DOHH2 (cell line): ENCODE data around the gene ACSF3.

Experiments used
- H3F3A ChIP-seq: fragments of 200-600 bp; sonication (generic), shearing (Covaris generic); 2 replicates; pipeline ENCODE4 v1.6.0; 2016; ENCODE audit warnings: antibody characterized with exemption, mild to moderate bottlenecking; ENCODE audit not compliant: control insufficient read depth, insufficient read depth
- H3K27ac ChIP-seq: fragments of 200-600 bp; sonication (generic); 2 replicates; pipeline ENCODE4 v1.5.1; 2014; ENCODE audit warnings: low read depth, mild to moderate bottlenecking, low read length, moderate library complexity
- H3K27me3 ChIP-seq: fragments of 200-600 bp; sonication (generic); 2 replicates; pipeline ENCODE4 v1.6.1; 2014; ENCODE audit warnings: mild to moderate bottlenecking, low read length, mixed read lengths; ENCODE audit not compliant: control insufficient read depth
- H3K36me3 ChIP-seq: fragments of 200-600 bp; sonication (generic); 2 replicates; pipeline ENCODE4 v1.6.1; 2014; ENCODE audit warnings: mild to moderate bottlenecking, low read length, moderate library complexity, mixed read lengths; ENCODE audit not compliant: control insufficient read depth
- H3K4me1 ChIP-seq: fragments of 200-600 bp; sonication (generic); 2 replicates; pipeline ENCODE4 v1.6.1; 2014; ENCODE audit warnings: mild to moderate bottlenecking, low read length, mixed read lengths; ENCODE audit not compliant: control insufficient read depth
- H3K4me2 ChIP-seq: fragments of 200-600 bp; sonication (generic); 2 replicates; pipeline ENCODE4 v1.6.0; 2014; ENCODE audit warnings: mild to moderate bottlenecking, low read length, moderate library complexity
- H3K4me3 ChIP-seq: fragments of 200-600 bp; sonication (generic); 2 replicates; pipeline ENCODE4 v1.5.1; 2014; ENCODE audit warnings: mild to moderate bottlenecking, low read length, mixed read lengths
- H3K79me2 ChIP-seq: fragments of 200-600 bp; sonication (generic); 2 replicates; pipeline ENCODE4 v1.6.1; 2014; ENCODE audit warnings: mild to moderate bottlenecking, low read length, mixed read lengths; ENCODE audit not compliant: control insufficient read depth
- H3K9me2 ChIP-seq: fragments of 200-600 bp; sonication (generic); replicated peaks from 2 replicates; pipeline ENCODE4 v1.6.1; 2014; ENCODE audit warnings: mild to moderate bottlenecking, low read length, mixed read lengths; ENCODE audit not compliant: control insufficient read depth
- H3K9me3 ChIP-seq: fragments of 200-600 bp; sonication (generic); 2 replicates; pipeline ENCODE4 v1.6.1; 2014; ENCODE audit warnings: antibody characterized with exemption, low read length, mixed read lengths; ENCODE audit not compliant: control insufficient read depth, insufficient read depth
- H4K20me1 ChIP-seq: fragments of 200-600 bp; sonication (generic); 2 replicates; pipeline ENCODE4 v1.6.0; 2014; ENCODE audit warnings: low read depth, mild to moderate bottlenecking, antibody characterized with exemption, low read length, moderate library complexity; ENCODE audit not compliant: control insufficient read depth, insufficient read depth
- EZH2phosphoT487 ChIP-seq: fragments of 200-600 bp; sonication (generic); IDR thresholded peaks from 2 replicates; pipeline ENCODE4 v1.6.1; 2017; ENCODE audit warnings: borderline replicate concordance, mild to moderate bottlenecking, antibody characterized with exemption, low read length, moderate library complexity, mixed read lengths
- TF ChIP-seq, protein P1 (sequence below): fragments of 200-600 bp; sonication (generic); IDR thresholded peaks from one replicate; pipeline ENCODE4 v1.5.1; 2014; ENCODE audit warnings: antibody characterized with exemption, mild to moderate bottlenecking, low read depth, low read length; ENCODE audit not compliant: poor library complexity, severe bottlenecking

The ACSF3 gene

DNA sequence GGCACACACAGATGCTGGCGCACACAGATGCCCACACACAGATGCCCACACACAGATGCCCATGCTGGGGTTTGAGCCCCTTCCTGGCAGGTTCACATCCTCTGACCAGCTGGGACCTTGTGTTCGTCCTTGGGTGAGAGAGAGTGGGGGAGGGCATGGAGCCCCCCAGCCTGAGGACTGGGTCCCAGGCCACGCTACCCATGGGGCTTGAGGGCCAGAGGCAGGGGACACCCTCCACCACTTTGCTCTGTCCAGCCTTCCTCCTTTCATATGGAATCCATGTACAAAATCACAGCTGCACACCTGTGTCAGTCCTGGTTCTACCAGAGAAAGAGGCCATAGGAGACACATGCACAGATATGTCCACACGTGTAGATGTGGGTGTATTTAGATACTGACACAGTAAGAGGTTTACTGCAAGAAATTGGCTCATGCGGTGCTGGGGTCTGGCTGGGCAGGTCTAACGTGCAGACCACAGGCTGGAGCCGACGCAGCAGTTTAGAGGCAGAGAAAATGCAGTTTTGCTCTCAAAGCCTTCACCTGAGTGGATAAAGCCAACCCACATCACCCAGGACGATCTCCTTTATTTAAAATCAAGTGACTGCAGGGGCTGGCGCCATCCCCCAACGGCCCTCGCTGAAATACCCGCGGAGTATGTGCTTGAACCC is 95.8 kb downstream of the ACSF3 start:
- H3K4me3 ChIP-seq = no peak overlapping the region
- no peaks in the 10 kb centered on the region for H3K36me3 ChIP-seq
- no peaks in the 10 kb centered on the region for H3K79me2 ChIP-seq
- peaks cover 4% of the 10 kb centered on the region; the same call in 1 of the 2 replicates for H3K4me1 ChIP-seq
- no peaks in the 10 kb centered on the region for H4K20me1 ChIP-seq
- no peak overlapping the region for H3K27ac ChIP-seq
- no peaks in the 10 kb centered on the region for H3K27me3 ChIP-seq
- no peaks in the 10 kb centered on the region for H3K9me3 ChIP-seq
- H3K4me2 ChIP-seq = no peak overlapping the region
- TF ChIP-seq, protein P1, sequence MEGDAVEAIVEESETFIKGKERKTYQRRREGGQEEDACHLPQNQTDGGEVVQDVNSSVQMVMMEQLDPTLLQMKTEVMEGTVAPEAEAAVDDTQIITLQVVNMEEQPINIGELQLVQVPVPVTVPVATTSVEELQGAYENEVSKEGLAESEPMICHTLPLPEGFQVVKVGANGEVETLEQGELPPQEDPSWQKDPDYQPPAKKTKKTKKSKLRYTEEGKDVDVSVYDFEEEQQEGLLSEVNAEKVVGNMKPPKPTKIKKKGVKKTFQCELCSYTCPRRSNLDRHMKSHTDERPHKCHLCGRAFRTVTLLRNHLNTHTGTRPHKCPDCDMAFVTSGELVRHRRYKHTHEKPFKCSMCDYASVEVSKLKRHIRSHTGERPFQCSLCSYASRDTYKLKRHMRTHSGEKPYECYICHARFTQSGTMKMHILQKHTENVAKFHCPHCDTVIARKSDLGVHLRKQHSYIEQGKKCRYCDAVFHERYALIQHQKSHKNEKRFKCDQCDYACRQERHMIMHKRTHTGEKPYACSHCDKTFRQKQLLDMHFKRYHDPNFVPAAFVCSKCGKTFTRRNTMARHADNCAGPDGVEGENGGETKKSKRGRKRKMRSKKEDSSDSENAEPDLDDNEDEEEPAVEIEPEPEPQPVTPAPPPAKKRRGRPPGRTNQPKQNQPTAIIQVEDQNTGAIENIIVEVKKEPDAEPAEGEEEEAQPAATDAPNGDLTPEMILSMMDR = no peak
- TF ChIP-seq EZH2phosphoT487 = no peak
- no peaks in the 10 kb centered on the region for H3K9me2 ChIP-seq
- H3F3A ChIP-seq = peaks cover 17% of the 10 kb centered on the region

DNA sequence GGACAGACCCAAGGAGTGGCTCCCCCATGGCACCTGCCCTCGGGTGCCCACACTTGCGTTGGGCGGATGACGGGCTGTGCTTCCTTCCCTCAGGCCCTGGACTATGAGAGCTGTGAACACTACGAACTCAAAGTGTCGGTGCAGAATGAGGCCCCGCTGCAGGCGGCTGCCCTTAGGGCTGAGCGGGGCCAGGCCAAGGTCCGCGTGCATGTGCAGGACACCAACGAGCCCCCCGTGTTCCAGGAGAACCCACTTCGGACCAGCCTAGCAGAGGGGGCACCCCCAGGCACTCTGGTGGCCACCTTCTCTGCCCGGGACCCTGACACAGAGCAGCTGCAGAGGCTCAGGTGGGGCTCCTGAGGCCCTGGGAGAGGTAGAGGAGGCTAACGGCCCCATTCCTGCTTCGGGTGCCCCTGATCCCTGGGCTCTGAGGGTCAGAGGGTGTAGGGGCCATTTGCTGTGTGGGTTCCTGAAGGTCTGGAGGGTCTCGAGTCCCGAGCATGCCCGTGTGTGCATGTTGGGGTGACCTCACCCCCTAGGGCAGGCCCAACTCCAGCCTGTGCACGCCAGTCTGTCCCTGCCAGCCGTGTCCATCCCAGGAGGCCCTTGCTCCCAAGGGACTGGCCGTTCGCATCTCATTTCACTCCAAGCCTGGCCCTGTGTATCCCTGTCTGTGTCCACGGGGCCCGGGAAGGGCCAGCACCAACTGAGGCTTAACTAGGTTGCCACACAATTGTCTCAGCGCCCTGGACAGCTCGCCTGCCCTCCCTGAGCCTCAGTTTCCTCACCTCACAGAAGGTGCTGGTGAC is 96.7 kb downstream of the ACSF3 start:
- H3K79me2 ChIP-seq = no peaks in the 10 kb centered on the region
- no peaks in the 10 kb centered on the region for H3K27me3 ChIP-seq
- no peaks in the 10 kb centered on the region for H3K36me3 ChIP-seq
- H3K9me2 ChIP-seq = no peaks in the 10 kb centered on the region
- H3K4me1 ChIP-seq = peaks cover 4% of the 10 kb centered on the region; the same call in 1 of the 2 replicates
- no peak overlapping the region for H3K4me2 ChIP-seq
- H3K4me3 ChIP-seq = no peak overlapping the region
- H3F3A ChIP-seq = peaks cover 17% of the 10 kb centered on the region
- TF ChIP-seq, protein P1 = no peak
- no peak for TF ChIP-seq EZH2phosphoT487
- no peak overlapping the region for H3K27ac ChIP-seq
- H3K9me3 ChIP-seq = no peaks in the 10 kb centered on the region
- H4K20me1 ChIP-seq = no peaks in the 10 kb centered on the region

DNA sequence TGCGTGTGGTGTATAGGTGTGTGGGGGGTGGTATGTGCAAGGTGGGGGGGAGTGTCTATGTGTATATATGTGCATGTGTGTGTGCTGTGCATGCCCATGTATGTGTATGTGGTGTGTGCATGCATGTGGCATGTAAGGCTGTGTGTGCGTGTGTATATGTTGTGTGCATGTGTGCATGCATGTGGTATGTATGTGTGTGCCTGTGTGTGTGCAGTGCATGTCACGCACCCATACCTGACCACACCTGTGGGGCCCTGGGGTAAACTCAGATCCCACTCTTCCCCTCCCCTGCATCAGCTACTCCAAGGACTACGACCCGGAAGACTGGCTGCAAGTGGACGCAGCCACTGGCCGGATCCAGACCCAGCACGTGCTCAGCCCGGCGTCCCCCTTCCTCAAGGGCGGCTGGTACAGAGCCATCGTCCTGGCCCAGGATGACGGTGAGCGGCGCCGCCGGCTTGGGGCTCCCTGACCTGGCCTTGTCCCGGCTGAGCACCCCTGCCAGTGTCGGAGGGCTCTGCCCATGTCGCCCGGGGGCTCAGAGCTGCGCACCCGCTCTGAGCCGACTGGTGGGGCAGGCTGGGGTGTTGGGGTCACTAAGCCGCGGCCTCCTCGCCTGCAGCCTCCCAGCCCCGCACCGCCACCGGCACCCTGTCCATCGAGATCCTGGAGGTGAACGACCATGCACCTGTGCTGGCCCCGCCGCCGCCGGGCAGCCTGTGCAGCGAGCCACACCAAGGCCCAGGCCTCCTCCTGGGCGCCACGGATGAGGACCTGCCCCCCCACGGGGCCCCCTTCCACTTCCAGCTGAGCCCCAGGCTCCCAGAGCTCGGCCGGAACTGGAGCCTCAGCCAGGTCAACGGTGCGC is 97.6 kb downstream of the ACSF3 start:
- Histone ChIP-seq H3K4me3 (no peak overlapping the region), H3F3A (peaks cover 17% of the 10 kb centered on the region), H3K4me2 (no peak overlapping the region), H3K9me3 (no peaks in the 10 kb centered on the region), H3K36me3 (no peaks in the 10 kb centered on the region), H3K4me1 (peaks cover 4% of the 10 kb centered on the region; the same call in 1 of the 2 replicates), H4K20me1 (no peaks in the 10 kb centered on the region), H3K79me2 (no peaks in the 10 kb centered on the region), H3K27ac (no peak overlapping the region), H3K27me3 (no peaks in the 10 kb centered on the region), H3K9me2 (no peaks in the 10 kb centered on the region)
- TF ChIP-seq, protein P1 = no peak
